ENCODE measurements around the gene TRMT10B.

DNA sequence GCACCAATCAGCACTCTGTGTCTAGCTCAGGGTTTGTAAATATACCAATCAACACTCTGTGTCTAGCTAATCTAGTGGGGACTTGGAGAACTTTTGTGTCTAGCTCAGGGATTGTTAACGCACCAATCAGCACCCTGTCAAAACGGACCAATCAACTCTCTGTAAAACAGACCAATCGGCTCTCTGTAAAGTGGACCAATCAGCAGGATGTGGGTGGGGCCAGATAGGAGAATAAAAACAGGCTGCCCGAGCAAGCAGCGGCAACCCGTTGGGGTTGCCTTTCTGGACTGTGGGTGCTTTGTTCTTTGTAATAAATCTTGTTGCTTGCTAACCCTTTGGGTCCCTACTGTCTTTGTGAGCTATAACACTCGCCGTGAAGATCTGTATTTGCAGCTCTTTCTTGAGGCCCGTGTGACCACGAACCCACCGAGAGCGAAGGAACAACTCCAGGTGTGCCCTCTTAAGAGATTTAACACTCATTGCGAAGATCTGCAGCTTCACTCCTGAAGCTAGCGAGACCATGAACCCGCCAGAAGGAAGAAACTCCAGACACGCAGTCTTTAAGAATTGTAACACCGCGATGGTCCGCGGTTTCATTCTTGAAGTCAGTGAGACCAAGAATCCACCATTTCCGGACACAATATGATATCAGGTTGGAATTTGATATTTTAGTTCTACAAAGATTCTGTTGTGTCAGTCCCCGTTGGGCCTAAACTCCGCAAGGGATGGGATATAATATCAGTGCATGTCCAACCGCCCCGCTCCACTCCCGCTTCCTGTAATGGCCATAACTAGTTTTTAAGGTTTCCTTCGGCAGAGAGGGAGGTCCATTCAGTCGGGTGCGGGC, 740 bp upstream of the TRMT10B start:
- no peak for TF ChIP-seq EZH2 (IDR thresholded peaks at IDR 0.05; ENCODE audit: borderline replicate concordance, low read length)
- TF ChIP-seq, protein P1, sequence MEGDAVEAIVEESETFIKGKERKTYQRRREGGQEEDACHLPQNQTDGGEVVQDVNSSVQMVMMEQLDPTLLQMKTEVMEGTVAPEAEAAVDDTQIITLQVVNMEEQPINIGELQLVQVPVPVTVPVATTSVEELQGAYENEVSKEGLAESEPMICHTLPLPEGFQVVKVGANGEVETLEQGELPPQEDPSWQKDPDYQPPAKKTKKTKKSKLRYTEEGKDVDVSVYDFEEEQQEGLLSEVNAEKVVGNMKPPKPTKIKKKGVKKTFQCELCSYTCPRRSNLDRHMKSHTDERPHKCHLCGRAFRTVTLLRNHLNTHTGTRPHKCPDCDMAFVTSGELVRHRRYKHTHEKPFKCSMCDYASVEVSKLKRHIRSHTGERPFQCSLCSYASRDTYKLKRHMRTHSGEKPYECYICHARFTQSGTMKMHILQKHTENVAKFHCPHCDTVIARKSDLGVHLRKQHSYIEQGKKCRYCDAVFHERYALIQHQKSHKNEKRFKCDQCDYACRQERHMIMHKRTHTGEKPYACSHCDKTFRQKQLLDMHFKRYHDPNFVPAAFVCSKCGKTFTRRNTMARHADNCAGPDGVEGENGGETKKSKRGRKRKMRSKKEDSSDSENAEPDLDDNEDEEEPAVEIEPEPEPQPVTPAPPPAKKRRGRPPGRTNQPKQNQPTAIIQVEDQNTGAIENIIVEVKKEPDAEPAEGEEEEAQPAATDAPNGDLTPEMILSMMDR (IDR thresholded peaks at IDR 0.05; ENCODE audit: low read length): no peak

Data from OCI-LY1 (cell line).